ENCODE data around the gene AHCYL2.

DNA sequence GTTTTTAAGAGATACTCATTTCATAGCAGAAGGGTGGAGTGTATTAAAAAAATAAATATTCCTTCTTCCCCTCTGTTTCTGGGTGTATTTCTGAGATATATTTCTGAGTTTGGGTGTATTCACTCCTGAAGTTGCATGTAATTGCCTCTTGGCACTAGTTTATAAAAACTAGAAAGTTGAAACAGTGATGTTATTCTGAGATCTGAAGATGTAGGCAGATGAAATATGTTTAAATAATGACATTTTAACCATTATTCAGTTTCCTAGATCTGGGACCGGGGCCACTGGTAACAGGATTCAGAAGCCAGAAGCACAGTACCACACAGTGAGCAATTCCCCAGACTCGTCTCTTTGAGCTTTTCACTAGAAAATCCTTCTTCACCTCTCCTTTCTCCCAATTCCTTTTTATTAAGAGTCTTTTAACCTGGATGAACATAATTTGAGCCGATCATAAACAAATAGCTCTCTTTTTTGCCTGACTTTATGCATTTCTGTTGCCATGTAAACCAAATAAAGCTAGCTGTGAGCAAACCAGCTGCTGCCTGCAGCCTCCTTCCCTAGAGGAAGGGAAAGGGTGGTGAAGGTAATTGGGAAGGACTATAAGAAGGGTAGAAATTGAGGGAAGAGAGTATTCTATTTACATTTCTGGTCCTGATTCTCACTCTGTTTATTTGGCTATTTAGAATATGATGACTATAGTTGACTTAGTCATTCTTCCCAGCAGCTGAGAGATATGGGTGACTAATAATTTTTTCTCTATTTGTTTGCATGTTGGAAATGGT is 107.6 kb downstream of the AHCYL2 start:
- no peak for TF ChIP-seq POLR2AphosphoS5 (IDR thresholded peaks at IDR 0.05; ENCODE audit: low read depth, low read length)
- no peak for TF ChIP-seq TAF1 (IDR thresholded peaks at IDR 0.05; ENCODE audit: borderline replicate concordance, insufficient read depth, low read length)
- TF ChIP-seq SIN3A (IDR thresholded peaks at IDR 0.05; ENCODE audit: borderline replicate concordance, insufficient read depth, low read length): no peak
- TF ChIP-seq, protein P1, sequence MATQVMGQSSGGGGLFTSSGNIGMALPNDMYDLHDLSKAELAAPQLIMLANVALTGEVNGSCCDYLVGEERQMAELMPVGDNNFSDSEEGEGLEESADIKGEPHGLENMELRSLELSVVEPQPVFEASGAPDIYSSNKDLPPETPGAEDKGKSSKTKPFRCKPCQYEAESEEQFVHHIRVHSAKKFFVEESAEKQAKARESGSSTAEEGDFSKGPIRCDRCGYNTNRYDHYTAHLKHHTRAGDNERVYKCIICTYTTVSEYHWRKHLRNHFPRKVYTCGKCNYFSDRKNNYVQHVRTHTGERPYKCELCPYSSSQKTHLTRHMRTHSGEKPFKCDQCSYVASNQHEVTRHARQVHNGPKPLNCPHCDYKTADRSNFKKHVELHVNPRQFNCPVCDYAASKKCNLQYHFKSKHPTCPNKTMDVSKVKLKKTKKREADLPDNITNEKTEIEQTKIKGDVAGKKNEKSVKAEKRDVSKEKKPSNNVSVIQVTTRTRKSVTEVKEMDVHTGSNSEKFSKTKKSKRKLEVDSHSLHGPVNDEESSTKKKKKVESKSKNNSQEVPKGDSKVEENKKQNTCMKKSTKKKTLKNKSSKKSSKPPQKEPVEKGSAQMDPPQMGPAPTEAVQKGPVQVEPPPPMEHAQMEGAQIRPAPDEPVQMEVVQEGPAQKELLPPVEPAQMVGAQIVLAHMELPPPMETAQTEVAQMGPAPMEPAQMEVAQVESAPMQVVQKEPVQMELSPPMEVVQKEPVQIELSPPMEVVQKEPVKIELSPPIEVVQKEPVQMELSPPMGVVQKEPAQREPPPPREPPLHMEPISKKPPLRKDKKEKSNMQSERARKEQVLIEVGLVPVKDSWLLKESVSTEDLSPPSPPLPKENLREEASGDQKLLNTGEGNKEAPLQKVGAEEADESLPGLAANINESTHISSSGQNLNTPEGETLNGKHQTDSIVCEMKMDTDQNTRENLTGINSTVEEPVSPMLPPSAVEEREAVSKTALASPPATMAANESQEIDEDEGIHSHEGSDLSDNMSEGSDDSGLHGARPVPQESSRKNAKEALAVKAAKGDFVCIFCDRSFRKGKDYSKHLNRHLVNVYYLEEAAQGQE (IDR thresholded peaks at IDR 0.05; ENCODE audit: insufficient read depth in 1 of 2, low read depth in 2 of 2, low read length in 2 of 2): no peak

Data from PFSK-1 (cell line).